Ovary (tissue), 9 donors: Measurements from ENCODE around the gene RFESD. TPM values are rescaled to one million over a fixed set of nuclear protein-coding genes. Genes with fewer than 3 reads are reported as not detected.
A peak's percentile ranks its signal among the peaks of the same experiment; 100 is the strongest.

Experiments
- DNase-seq, 5 donors: peaks; one replicate each; pipeline ENCODE4 v3.0.0-alpha.2; 2019 to 2020
- H3K27ac ChIP-seq, 2 donors: fragments of 200-600 bp; one replicate each; pipeline versions ENCODE4 v1.5.1 to v1.8.0; 2019 to 2022
- H3K27me3 ChIP-seq: fragments of 200-600 bp; one replicate; pipeline ENCODE4 v1.8.0; 2022
- H3K36me3 ChIP-seq: fragments of 200-600 bp; sonication (generic); one replicate; pipeline ENCODE4 v1.5.1; 2019
- H3K4me1 ChIP-seq: one replicate; pipeline ENCODE4 v1.8.1; 2013; ENCODE audit warnings: mild to moderate bottlenecking, moderate library complexity; ENCODE audit not compliant: insufficient read depth
- H3K4me3 ChIP-seq: fragments of 200-600 bp; sonication (generic); one replicate; pipeline ENCODE4 v1.5.1; 2017
- H3K9me3 ChIP-seq, 2 donors: fragments of 200-600 bp in 1 of 2; sonication (generic) in 1 of 2; one replicate each; pipeline versions ENCODE4 v1.5.1 to v1.8.1; 2013 to 2019; ENCODE audit warnings: mild to moderate bottlenecking in 1 of 2, moderate library complexity in 1 of 2
- CTCF ChIP-seq, 3 donors: fragments of 450-650 bp in 2 of 3; fragments of 200-600 bp in 1 of 3; IDR thresholded peaks; one replicate each; pipeline versions ENCODE4 v1.5.1 to v1.8.0; 2016 to 2022; ENCODE audit warnings: antibody characterized with exemption in 3 of 3, mild to moderate bottlenecking in 1 of 3
- EP300 ChIP-seq: sonication (generic); formaldehyde crosslinking; IDR thresholded peaks from one replicate; pipeline ENCODE4 v1.6.1; 2017; ENCODE audit warnings: antibody characterized with exemption
- POLR2A ChIP-seq: fragments of 450-650 bp; IDR thresholded peaks from one replicate; pipeline ENCODE4 v1.6.1; 2017; ENCODE audit warnings: antibody characterized with exemption, mild to moderate bottlenecking, moderate library complexity
- WGBS, 3 donors: extraction: QIAGEN DNeasy Blood & Tissue Kit in 1 of 3; methylation state at CpG; one replicate each; pipeline versions ENCODE4 v1.1.5 to v1.1.7; 2013 to 2017; 5-methylcytosine and 5-hydroxymethylcytosine counted together
- intact Hi-C, 4 donors: fragments of 100-400 bp; cut with DNase I; formaldehyde crosslinking; loops; one replicate each; pipeline versions ENCODE4 v1.11.0 to v1.15.1; 2022 to 2023
- polyA plus RNA-seq, 2 donors: library from polyadenylated mRNA; stranded (reverse); fragments of 200-250 nt in 1 of 2; fragments of 350-450 nt in 1 of 2; fragmentation: Illumina TruSeq in 1 of 2; extraction: RNeasy Lipid Tissue Mini Kit (QIAGEN cat#74804) in 1 of 2; gene quantifications; one replicate each; pipeline ENCODE4 v1.2.3, GENCODE V29; 2013 to 2014
- total RNA-seq, 7 donors: library from RNA; depleted of rRNA in 2 of 7; stranded (reverse); fragments of >200 nt in 2 of 7; fragmentation: NEBNext Ultra II Directional in 3 of 7; extraction: Animal tissue kit (Norgen Biotek cat#: 25700) in 3 of 7; gene quantifications; one replicate each; pipeline versions ENCODE4 v1.1.0 to v1.2.4, GENCODE V29; 2016 to 2023
- donor health status: DM: no; HTN: no; CAD: no; lungs with moderate emphysema.
- donor health status: DM: no; HTN: no; CAD: no.
- donor health status: Bipolar disorder and iron deficiency.
- donor health status: DM: yes; HTN: yes; CAD: no.
- donor health status: DM: no; HTN: no; CAD: no.
- donor health status: DM: yes; HTN: yes; CAD: no.

Gene RFESD
- total and polyA plus RNA-seq, 9 donors, result 1.1 to 5.0 (median 3.2) TPM

- Histone ChIP-seq H3K9me3 (no peaks in the 10 kb centered on the region), H3K27ac (peak overlapping the region in 1 of 2 donors; percentile 50), H3K36me3 (no peaks in the 10 kb centered on the region), H3K27me3 (no peaks in the 10 kb centered on the region), H3K4me1 (peaks cover 12% of the 10 kb centered on the region), H3K4me3 (no peak overlapping the region)
- intact Hi-C loops, result loop anchor here in 3 of 4 donors (5.0 to 10.0 kb wide), 4 partner anchors 42 to 114 kb away; partner anchors contain the start of gene RHOBTB3 (in 1 of the 3)
- WGBS, 3 donors, result 79 to 91% (median 85%) methylated on average over 3 of the region's 3 CpGs
- DNase-seq, result no peak
- no peak for TF ChIP-seq CTCF (IDR thresholded peaks at IDR 0.05)
- TF ChIP-seq POLR2A, result no peak
- no peak for TF ChIP-seq EP300
Measured at GRCh38 chr5:95670568-95670967, 24.0 kb downstream of the RFESD start.

GRCh38 chr5:95671826-95672225 lies 25.2 kb downstream of the RFESD start:
- Histone ChIP-seq H3K27me3 (no peaks in the 10 kb centered on the region), H3K4me1 (peaks cover 12% of the 10 kb centered on the region), H3K9me3 (no peaks in the 10 kb centered on the region), H3K4me3 (no peak overlapping the region), H3K27ac (no peak overlapping the region), H3K36me3 (no peaks in the 10 kb centered on the region)
- no peak for DNase-seq
- no peak for TF ChIP-seq POLR2A
- no peak for TF ChIP-seq CTCF (IDR thresholded peaks at IDR 0.05)
- no peak for TF ChIP-seq EP300
- intact Hi-C loops, result loop anchor here in 3 of 4 donors (5.0 to 10.0 kb wide), 4 partner anchors 40 to 113 kb away; partner anchors contain the start of gene RHOBTB3 (in 1 of the 3)
- 74 to 84% (median 84%) methylated on average over 1 of the region's 1 CpG for WGBS, 3 donors

- intact Hi-C loops, result loop anchor here in 3 of 4 donors (5.0 to 10.0 kb wide), 4 partner anchors 40 to 112 kb away; partner anchors contain the start of gene RHOBTB3 (in 1 of the 3)
- no peak overlapping the region for H3K27ac ChIP-seq
- H3K4me1 ChIP-seq, result peaks cover 12% of the 10 kb centered on the region
- H3K27me3 ChIP-seq, result no peaks in the 10 kb centered on the region
- H3K4me3 ChIP-seq, result no peak overlapping the region
- TF ChIP-seq POLR2A, result no peak
- no peak for TF ChIP-seq EP300
- TF ChIP-seq CTCF (IDR thresholded peaks at IDR 0.05), result no peak
- no peak for DNase-seq
- H3K36me3 ChIP-seq, result no peaks in the 10 kb centered on the region
- H3K9me3 ChIP-seq, result no peaks in the 10 kb centered on the region
Measured at GRCh38 chr5:95672641-95673040, 26.1 kb downstream of the RFESD start.

GRCh38 chr5:95673081-95673480 lies 26.5 kb downstream of the RFESD start:
- intact Hi-C loops, result loop anchor here in 3 of 4 donors (5.0 to 10.0 kb wide), 4 partner anchors 39 to 112 kb away; partner anchors contain the start of gene RHOBTB3 (in 1 of the 3)
- H3K27me3 ChIP-seq, result no peaks in the 10 kb centered on the region
- DNase-seq, result peak in 2 of 5 donors; percentile 20 to 42
- no peak overlapping the region for H3K4me3 ChIP-seq
- TF ChIP-seq CTCF (IDR thresholded peaks at IDR 0.05), result no peak
- TF ChIP-seq EP300, result no peak
- TF ChIP-seq POLR2A, result no peak
- H3K9me3 ChIP-seq, result no peaks in the 10 kb centered on the region
- 13 to 19% (median 16%) methylated on average over 3 of the region's 3 CpGs for WGBS, 3 donors
- peaks cover 12% of the 10 kb centered on the region for H3K4me1 ChIP-seq
- no peak overlapping the region for H3K27ac ChIP-seq
- no peaks in the 10 kb centered on the region for H3K36me3 ChIP-seq
